K562 (cell line): ENCODE data around the gene TYMP. TPM values are rescaled to one million over a fixed set of nuclear protein-coding genes. Genes with fewer than 3 reads are reported as not detected.

Experiments
- ATAC-seq: fragments of 200-7000 bp; cut with Tn5 transposase; 3 replicates; pipeline ENCODE4 v1.9.1; 2020; ENCODE audit warnings: moderate library complexity
- BruUV-seq: library from RNA; stranded (reverse); fragments of 400-500 nt; replicated peaks from 2 replicates; lab custom pipeline; 2021; lab: Mats Ljungman, UMichigan
- CTCF ChIA-PET: fragments of 300-600 bp; formaldehyde crosslinking; extraction: SDS; loops from one replicate; lab custom pipeline; 2021; ENCODE audit warnings: low intra/inter-chr PET ratio; lab: Yijun Ruan, JAX
- POLR2A ChIA-PET: fragments of 300-600, 350-650 bp; sonication (Branson Sonifier 250); formaldehyde crosslinking; extraction: SDS; loops from one replicate; lab custom pipeline; 2021; ENCODE audit warnings: antibody characterized with exemption, inconsistent platforms; lab: Yijun Ruan, JAX
- DNase-seq, 4 experiments: peaks; one replicate each; pipeline versions ENCODE4 v3.0.0 to v3.0.0-alpha.2; 2011 to 2018; ENCODE audit warnings: low spot score in 3 of 4, mixed read lengths in 3 of 4; ENCODE audit errors: extremely low read depth in 1 of 4
- FAIRE-seq: peaks from 2 replicates; lab custom pipeline; 2011; peaks lifted over from hg19 to GRCh38; lab: Jason Lieb, UNC
- H2AFZ ChIP-seq: 2 replicates; pipeline ENCODE4 v1.6.0; 2011; ENCODE audit warnings: low read depth, low read length, control low read depth, inconsistent platforms
- H3K27ac ChIP-seq: fragments of 200-600 bp; 3 replicates; pipeline ENCODE4 v1.8.0; 2011; ENCODE audit warnings: low read depth, mild to moderate bottlenecking, control low read depth, inconsistent platforms, low read length, moderate library complexity, mixed read lengths; ENCODE audit errors: extremely low read depth
- H3K27me3 ChIP-seq, 2 experiments: fragments of 300-600 bp in 1 of 2; 2 replicates in 1 of 2; 3 replicates in 1 of 2; pipeline versions ENCODE4 v1.6.0 to v1.8.0; 2011; ENCODE audit warnings: inconsistent platforms in 2 of 2, low read length in 2 of 2, mild to moderate bottlenecking in 1 of 2, mixed read lengths in 1 of 2, moderate library complexity in 1 of 2; ENCODE audit not compliant: control insufficient read depth in 2 of 2, insufficient read depth in 2 of 2
- H3K36me3 ChIP-seq: fragments of 300-600 bp; 3 replicates; pipeline ENCODE4 v1.8.0; 2011; ENCODE audit warnings: mild to moderate bottlenecking, low read length, inconsistent platforms; ENCODE audit not compliant: control insufficient read depth, insufficient read depth
- H3K4me1 ChIP-seq, 2 experiments: fragments of 200-600 bp in 1 of 2; replicated peaks in 1 of 2; 2 replicates in 1 of 2; 3 replicates in 1 of 2; pipeline versions ENCODE4 v1.5.1 to v1.8.0; 2011; ENCODE audit warnings: inconsistent platforms in 2 of 2, low read length in 2 of 2, mild to moderate bottlenecking in 1 of 2, mixed read lengths in 1 of 2, moderate library complexity in 1 of 2; ENCODE audit not compliant: control insufficient read depth in 2 of 2, insufficient read depth in 2 of 2
- H3K4me2 ChIP-seq: 2 replicates; pipeline ENCODE4 v1.6.1; 2011; ENCODE audit warnings: low read length, control low read depth, inconsistent platforms, mixed read lengths; ENCODE audit not compliant: insufficient read depth
- H3K4me3 ChIP-seq: fragments of 200-600 bp; sonication (generic), shearing (Covaris generic); 2 replicates; pipeline ENCODE4 v1.5.1; 2016; ENCODE audit warnings: control low read depth, inconsistent platforms
- H3K79me2 ChIP-seq: fragments of 200-600 bp; 3 replicates; pipeline ENCODE4 v1.8.0; 2011; ENCODE audit warnings: low read length, inconsistent platforms; ENCODE audit not compliant: control insufficient read depth, insufficient read depth
- H3K9ac ChIP-seq, 2 experiments: 2 replicates each; pipeline versions ENCODE4 v1.6.0 to v1.6.1; 2011; ENCODE audit warnings: low read depth in 2 of 2, low read length in 2 of 2, control low read depth in 1 of 2, inconsistent platforms in 1 of 2, mild to moderate bottlenecking in 1 of 2, mixed read lengths in 1 of 2; ENCODE audit not compliant: insufficient read depth in 1 of 2
- H3K9me1 ChIP-seq: one replicate; pipeline ENCODE4 v1.6.0; 2011; ENCODE audit warnings: inconsistent platforms, mild to moderate bottlenecking, low read length, moderate library complexity; ENCODE audit not compliant: control insufficient read depth, insufficient read depth
- H3K9me3 ChIP-seq: replicated peaks from 2 replicates; pipeline ENCODE4 v1.5.1; 2011; ENCODE audit warnings: low read depth, low read length, inconsistent platforms; ENCODE audit not compliant: control insufficient read depth, insufficient read depth
- H4K20me1 ChIP-seq: replicated peaks from 2 replicates; pipeline ENCODE4 v1.6.1; 2011; ENCODE audit warnings: low read length, inconsistent platforms, mixed read lengths; ENCODE audit not compliant: control insufficient read depth, insufficient read depth
- ELK3 ChIP-seq: fragments of 450-650 bp; formaldehyde crosslinking; IDR thresholded peaks from 2 replicates; pipeline ENCODE4 v1.4.0; 2020; ENCODE audit warnings: mild to moderate bottlenecking
- HSF4 ChIP-seq: fragments of 250-450 bp; sonication (Bioruptor Pico); IDR thresholded peaks from 2 replicates; pipeline ENCODE4 v2.1.2; 2022; ENCODE audit warnings: mild to moderate bottlenecking, moderate library complexity, borderline replicate concordance
- IRF2 ChIP-seq: sonication (generic); formaldehyde crosslinking; IDR thresholded peaks from 2 replicates; pipeline ENCODE4 v1.8.1; 2022; ENCODE audit warnings: mild to moderate bottlenecking, missing genetic modification reagents
- L3MBTL2 ChIP-seq: fragments of 450-650 bp; IDR thresholded peaks from 2 replicates; pipeline ENCODE4 v1.6.1; 2016; ENCODE audit warnings: mild to moderate bottlenecking, moderate library complexity
- MYC ChIP-seq, 2 experiments: fragments of 250-450 bp in 1 of 2; sonication (Bioruptor Pico) in 1 of 2; IDR thresholded peaks; 2 replicates each; pipeline versions ENCODE4 v1.5.1 to v1.6.1; 2012 to 2021; ENCODE audit warnings: low read depth in 2 of 2, borderline replicate concordance in 1 of 2, improper control_type of control experiment in 1 of 2, low read length in 1 of 2, mild to moderate bottlenecking in 1 of 2, moderate library complexity in 1 of 2
- NCOA4 ChIP-seq: fragments of 450-650 bp; IDR thresholded peaks from 2 replicates; pipeline ENCODE4 v1.6.1; 2018; ENCODE audit warnings: mild to moderate bottlenecking; ENCODE audit not compliant: partially characterized antibody
- PHF20 ChIP-seq: fragments of 450-650 bp; IDR thresholded peaks from 2 replicates; pipeline ENCODE4 v1.6.1; 2018; ENCODE audit not compliant: partially characterized antibody
- PHF8 ChIP-seq: fragments of 200-600 bp; sonication (generic); IDR thresholded peaks from 2 replicates; pipeline ENCODE4 v1.6.1; 2012; ENCODE audit warnings: mixed run types, mild to moderate bottlenecking, inconsistent platforms, low read length, moderate library complexity, borderline replicate concordance
- SMARCA5 ChIP-seq: fragments of 450-650 bp; IDR thresholded peaks from 2 replicates; pipeline ENCODE4 v1.6.1; 2016
- SMARCC2 ChIP-seq: fragments of 450-650 bp; IDR thresholded peaks from 2 replicates; pipeline ENCODE4 v1.6.1; 2017; ENCODE audit warnings: antibody characterized with exemption, moderate library complexity, mild to moderate bottlenecking, low read depth
- SNAPC5 ChIP-seq: fragments of 250-450 bp; sonication (Bioruptor Pico); IDR thresholded peaks from 2 replicates; pipeline ENCODE4 v1.8.0; 2021; ENCODE audit warnings: moderate library complexity, mild to moderate bottlenecking, inconsistent platforms
- ZBTB33 ChIP-seq: sonication (generic); formaldehyde crosslinking; IDR thresholded peaks from 2 replicates; pipeline ENCODE4 v1.8.1; 2023; ENCODE audit warnings: mild to moderate bottlenecking, missing genetic modification reagents
- ZBTB34 ChIP-seq: fragments of 250-450 bp; sonication (Bioruptor Pico); IDR thresholded peaks from 2 replicates; pipeline ENCODE4 v1.8.0; 2021; ENCODE audit warnings: mild to moderate bottlenecking, moderate library complexity
- ZNF133 ChIP-seq: fragments of 250-450 bp; sonication (Bioruptor Pico); IDR thresholded peaks from 2 replicates; pipeline ENCODE4 v1.4.0; 2020; ENCODE audit warnings: mild to moderate bottlenecking
- ZNF174 ChIP-seq: fragments of 250-450 bp; sonication (Bioruptor Pico); IDR thresholded peaks from 2 replicates; pipeline ENCODE4 v1.4.0; 2020; ENCODE audit warnings: mild to moderate bottlenecking
- ZNF175 ChIP-seq: fragments of 200-800 bp; sonication (Bioruptor generic); IDR thresholded peaks from 2 replicates; pipeline ENCODE4 v1.6.1; 2016; ENCODE audit warnings: low read depth, mild to moderate bottlenecking, missing genetic modification characterization, missing compliant biosample characterization
- ZNF444 ChIP-seq: fragments of 250-450 bp; sonication (Bioruptor Pico); IDR thresholded peaks from 2 replicates; pipeline ENCODE4 v1.4.0; 2020; ENCODE audit warnings: mild to moderate bottlenecking, moderate library complexity
- WGBS: fragments of 100-300 bp; shearing (Covaris generic); methylation state at CpG from one replicate; pipeline ENCODE4 v1.1.6; 2016; ENCODE audit warnings: low coverage, mixed read lengths; ENCODE audit not compliant: insufficient coverage; ENCODE audit errors: missing lambda C conversion rate; 5-methylcytosine and 5-hydroxymethylcytosine counted together
- in situ Hi-C: fragments of 300-500 bp; cut with MboI; formaldehyde crosslinking; loops from 4 replicates; pipeline ENCODE4 v1.15.0; 2018; ENCODE audit warnings: inconsistent platforms, mixed read lengths
- intact Hi-C: fragments of 100-400 bp; cut with micrococcal nuclease; formaldehyde crosslinking; loops from 2 replicates; pipeline ENCODE4 v1.14.2; 2022
- polyA plus RNA-seq, 8 experiments: library from polyadenylated mRNA; depleted of rRNA in 4 of 8; stranded (reverse) in 5 of 8; unstranded in 3 of 8; fragments of >200 nt; fragmentation: Nextera tagmentation in 2 of 8; fragmentation: Illumina TruSeq in 1 of 8; extraction: Ambion mirVana in 2 of 8; extraction: Trizol in 1 of 8; gene quantifications; 2 replicates each; pipeline versions ENCODE4 v1.2.1 to v1.2.3, GENCODE V29; 2011 to 2014; ENCODE audit warnings: inconsistent platforms in 1 of 8, missing spikeins in 1 of 8
- total RNA-seq, 7 experiments: library from RNA; depleted of rRNA in 6 of 7; stranded (reverse); fragments of >200 nt in 6 of 7; fragmentation: Illumina TruSeq in 2 of 7; extraction: Trizol in 2 of 7; gene quantifications; 2 replicates each; pipeline versions ENCODE4 v1.2.1 to v1.2.3, GENCODE V29; 2011 to 2021; ENCODE audit warnings: low replicate concordance in 1 of 7

TYMP gene
- total and polyA plus RNA-seq, 9 of the 15 experiments (the other 6 are each of a cell fraction or from before 2014, with no cell fraction given), result 0.03 to 4.0 (median 2.4) TPM; not detected in 4

GRCh38 chr22:50571264-50572175, 41.7 kb upstream of the TYMP start:
- 63% methylated on average over 23 of the region's 26 CpGs for WGBS
- in situ Hi-C loops, result no loop called here
- CTCF ChIA-PET, result no interaction called here
- TF ChIP-seq ZBTB34 (no peak), ZNF133 (CRISPR knock-in tag) (no peak), ZBTB33 (CRISPR knock-in tag) (no peak), IRF2 (no peak), SNAPC5 (CRISPR knock-in tag) (no peak), ZNF175 (CRISPR knock-in tag) (no peak), ZNF444 (CRISPR knock-in tag) (no peak), NCOA4 (no peak), SMARCC2 (no peak), ZNF174 (no peak), HSF4 (CRISPR knock-in tag) (no peak), PHF8 (no peak), L3MBTL2 (no peak), PHF20 (no peak), ELK3 (CRISPR knock-in tag) (no peak), SMARCA5 (no peak), MYC (IDR thresholded peaks at IDR 0.05; ENCODE audit: low read depth, low read length) (no peak), MYC (CRISPR knock-in tag; IDR thresholded peaks at IDR 0.05; ENCODE audit: borderline replicate concordance, low read depth) (no peak)

More at GRCh38 chr22:50571264-50572175, 41.7 kb upstream of the TYMP start:
- H3K4me2 ChIP-seq, result no peak overlapping the region
- no peaks in the 10 kb centered on the region for H4K20me1 ChIP-seq
- BruUV-seq, result no TSS peak
- DNase-seq, result no peak
- H3K36me3 ChIP-seq, result no peaks in the 10 kb centered on the region
- FAIRE-seq, result no peak
- peak overlapping the region in 1 of 2 experiments; percentile 26; a peak in 1 of 4 replicates for H3K9ac ChIP-seq
- peaks cover 0 to 10% of the 10 kb centered on the region in 2 experiments; a peak in 3 of 5 replicates for H3K4me1 ChIP-seq
- H3K4me3 ChIP-seq, result no peak overlapping the region
- POLR2A ChIA-PET, result interaction anchor here (0.7 kb wide), 1 partner anchor 18 kb away, joined by 3 read pairs; no protein-coding TSS in a partner anchor
- no peaks in the 10 kb centered on the region for H3K9me1 ChIP-seq
- no peaks in the 10 kb centered on the region for H3K27me3 ChIP-seq
- H2AFZ ChIP-seq, result no peak overlapping the region
- no peaks in the 10 kb centered on the region for H3K9me3 ChIP-seq
- no peak for ATAC-seq
- no peak overlapping the region for H3K27ac ChIP-seq
- intact Hi-C loops, result no loop called here
- no peaks in the 10 kb centered on the region for H3K79me2 ChIP-seq
